Central memory CD4-positive, alpha-beta T cell (primary cell): Measurements from ENCODE around the gene MKRN1.
"Not testable (repeated sequence)": the region's sequence is repeated elsewhere in the genome, so short reads cannot be mapped to it uniquely, and the experiment has no call there.

ENCODE experiments used
- DNase-seq: peaks from one replicate; pipeline ENCODE4 v3.0.0; 2022

MKRN1 gene

DNA sequence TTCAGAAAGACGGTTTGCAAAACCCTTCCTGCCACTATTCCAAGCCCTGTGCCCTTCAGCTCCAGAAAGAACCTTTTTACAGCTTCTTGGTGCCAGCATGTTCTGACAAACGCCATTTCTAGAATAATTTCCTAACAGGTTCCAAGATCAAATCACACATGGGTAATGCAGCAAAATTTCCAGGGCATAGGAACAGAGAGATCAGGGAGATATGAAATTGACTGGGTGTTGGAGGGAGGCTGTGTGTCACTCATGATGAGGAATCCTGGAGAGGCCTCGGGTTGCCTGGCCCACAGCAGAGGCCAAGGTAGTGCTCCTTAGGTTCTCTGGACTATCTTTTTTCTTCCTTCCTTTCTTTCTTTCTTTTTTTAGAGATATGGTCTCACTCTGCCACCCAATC lies 45.9 kb downstream of the MKRN1 start:
- DNase-seq = no peak

DNA sequence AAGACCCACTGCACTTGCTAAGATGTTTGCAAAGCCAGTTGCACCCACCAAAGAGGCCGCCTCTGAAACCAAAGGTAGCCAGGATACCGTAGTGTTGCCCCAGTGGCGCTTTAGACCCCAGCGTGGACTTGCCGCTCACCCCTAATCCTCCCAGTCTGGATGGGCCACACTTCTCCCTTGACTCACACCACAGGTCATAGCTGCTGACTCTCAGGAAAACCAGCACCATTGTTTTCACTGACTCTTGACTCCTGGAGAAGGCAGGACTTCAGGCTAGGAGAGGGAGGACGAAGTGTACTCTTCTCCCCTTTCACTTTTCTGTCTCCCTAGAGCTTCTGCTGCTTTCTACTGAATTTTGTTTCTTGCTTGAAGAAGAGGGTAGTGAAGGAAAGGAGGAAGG lies 53.2 kb downstream of the MKRN1 start:
- DNase-seq = no peak

DNA sequence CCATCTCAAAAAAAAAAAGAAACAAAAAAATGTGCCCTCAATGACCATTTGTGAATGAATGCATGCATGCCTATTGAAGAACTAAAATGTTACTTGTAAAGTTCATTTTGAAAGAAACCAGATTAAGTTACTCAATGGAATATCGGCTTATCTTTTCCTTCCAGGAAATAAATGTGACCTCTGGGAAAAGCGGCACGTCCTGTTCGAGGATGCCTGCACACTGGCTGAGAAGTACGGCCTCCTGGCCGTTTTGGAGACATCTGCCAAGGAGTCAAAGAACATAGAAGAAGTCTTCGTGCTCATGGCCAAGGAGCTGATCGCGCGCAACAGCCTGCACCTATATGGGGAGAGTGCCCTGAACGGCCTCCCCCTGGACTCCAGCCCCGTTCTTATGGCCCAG lies 53.6 kb downstream of the MKRN1 start:
- DNase-seq = no peak

DNA sequence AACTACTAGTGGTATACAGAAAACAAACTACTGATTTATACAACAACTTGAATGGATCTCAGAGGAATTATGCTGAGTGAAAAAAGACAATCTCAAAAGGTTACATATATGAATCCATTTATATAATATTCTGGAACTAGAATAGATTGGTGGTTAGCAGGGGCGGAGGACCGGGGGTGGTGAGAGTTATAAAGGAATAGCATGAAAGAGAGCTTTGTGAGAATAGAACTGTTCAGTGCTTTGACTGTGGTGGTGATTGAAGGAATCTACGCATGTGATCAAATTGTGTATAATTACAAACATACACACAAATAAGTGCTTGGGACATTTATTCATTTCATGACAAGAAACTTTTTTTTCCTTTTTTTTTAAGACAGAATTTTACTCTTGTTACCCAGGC lies 55.8 kb downstream of the MKRN1 start:
- no peak for DNase-seq

DNA sequence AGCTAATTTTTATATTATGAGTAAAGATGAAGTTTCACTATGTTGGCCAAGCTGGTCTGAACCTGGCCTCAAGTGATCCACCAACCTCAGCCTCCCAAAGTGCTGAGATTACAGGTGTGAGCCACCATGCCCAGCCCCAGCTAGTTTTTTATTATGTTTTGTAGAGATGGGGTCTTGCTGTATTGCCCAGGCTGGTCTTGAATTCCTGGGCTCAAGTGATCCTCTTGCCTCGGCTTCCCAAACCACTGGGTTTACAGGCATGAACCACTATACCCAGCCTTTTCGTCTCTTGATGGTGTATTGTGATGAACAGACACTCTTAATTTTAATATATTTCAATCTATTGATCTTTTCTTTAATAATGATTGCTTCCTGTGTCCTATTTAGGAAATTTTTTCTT lies 57.8 kb downstream of the MKRN1 start:
- no peak for DNase-seq

DNA sequence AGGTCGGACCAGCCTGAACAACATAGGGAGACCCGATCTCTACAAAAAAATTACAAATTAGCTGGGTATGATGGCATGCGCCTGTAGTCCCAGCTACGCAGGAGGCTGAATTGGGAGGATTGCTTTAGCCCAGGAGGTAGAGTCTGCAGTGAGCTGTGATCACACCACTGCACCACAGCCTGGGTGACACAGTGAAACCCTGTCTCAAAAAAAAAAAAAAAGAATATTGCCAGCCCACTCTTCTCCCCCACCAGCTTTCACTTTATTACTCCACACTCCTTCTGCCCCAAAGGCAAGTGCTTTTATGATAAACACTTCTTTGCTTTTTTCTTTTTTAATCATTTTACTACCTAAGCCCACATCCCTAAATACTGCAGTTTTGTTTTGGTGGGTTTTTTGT lies 60.7 kb downstream of the MKRN1 start:
- DNase-seq = no peak

DNA sequence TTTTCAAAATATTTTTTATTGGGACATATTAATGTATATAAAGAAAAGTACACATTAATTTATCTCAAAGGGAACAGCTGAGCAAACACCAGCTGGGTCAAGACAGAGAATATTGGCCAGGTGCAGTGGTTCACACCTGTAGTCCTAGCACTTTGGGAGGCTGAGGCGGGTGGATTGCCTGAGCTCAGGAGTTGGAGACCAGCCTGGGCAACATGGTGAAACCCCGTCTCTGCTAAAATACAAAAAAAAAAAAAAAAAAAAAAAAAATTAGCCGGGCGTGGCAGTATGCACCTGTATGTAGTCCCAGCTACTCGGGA lies 61.2 kb downstream of the MKRN1 start:
- not testable (repeated sequence) for DNase-seq

DNA sequence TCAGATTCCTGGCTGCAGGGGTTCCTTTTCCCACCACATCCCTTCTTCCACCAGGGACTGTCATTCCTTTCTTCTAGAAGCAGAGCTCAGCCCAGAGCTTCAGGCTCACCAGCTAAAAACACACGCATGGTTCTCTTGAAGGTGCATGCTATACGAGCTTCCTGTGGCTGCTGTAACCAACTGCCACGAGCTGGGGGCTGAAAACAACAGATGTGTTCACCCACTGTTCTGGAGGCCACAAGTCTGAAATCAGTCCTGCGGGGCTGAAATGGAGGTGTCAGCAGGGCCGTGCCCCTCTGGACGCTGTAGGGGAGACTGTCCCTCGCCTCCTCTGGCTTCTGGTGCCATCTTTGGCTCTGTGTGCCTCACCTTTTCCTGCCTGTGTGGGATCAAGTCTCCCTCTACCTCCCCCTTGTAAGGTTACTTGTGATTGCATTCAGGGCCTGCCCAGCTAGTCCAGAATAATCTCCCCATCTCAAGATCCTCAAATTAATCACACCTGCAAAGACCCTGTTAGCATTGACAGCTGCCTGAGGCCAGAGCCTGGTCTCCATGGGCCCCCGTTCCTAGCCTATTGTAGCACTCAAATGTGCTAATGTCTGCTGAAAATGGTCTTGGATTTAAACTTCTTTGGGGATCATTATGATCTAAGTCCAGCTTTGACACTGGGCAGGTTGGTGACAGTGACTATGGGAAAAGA lies 61.7 kb downstream of the MKRN1 start:
- no peak for DNase-seq

DNA sequence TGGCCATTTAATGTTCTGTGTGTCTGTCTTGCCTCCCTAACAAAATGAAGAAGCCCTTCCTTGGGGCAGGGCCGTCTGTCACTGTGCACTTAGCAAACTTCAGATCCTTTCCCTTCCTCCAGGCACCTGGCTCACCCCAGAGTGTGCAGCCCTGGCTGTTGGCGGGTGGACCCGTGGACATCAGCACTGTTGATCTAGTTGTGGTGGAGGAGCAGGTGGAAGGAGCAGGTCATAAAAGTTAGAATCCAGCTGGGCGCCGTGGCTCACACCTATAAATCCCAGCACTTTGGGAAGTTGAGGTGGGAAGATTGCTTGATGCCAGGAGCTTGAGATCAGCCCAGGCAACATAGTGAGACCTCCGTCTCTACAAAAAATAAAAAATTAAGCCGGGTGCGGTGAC lies 62.7 kb downstream of the MKRN1 start:
- no peak for DNase-seq

DNA sequence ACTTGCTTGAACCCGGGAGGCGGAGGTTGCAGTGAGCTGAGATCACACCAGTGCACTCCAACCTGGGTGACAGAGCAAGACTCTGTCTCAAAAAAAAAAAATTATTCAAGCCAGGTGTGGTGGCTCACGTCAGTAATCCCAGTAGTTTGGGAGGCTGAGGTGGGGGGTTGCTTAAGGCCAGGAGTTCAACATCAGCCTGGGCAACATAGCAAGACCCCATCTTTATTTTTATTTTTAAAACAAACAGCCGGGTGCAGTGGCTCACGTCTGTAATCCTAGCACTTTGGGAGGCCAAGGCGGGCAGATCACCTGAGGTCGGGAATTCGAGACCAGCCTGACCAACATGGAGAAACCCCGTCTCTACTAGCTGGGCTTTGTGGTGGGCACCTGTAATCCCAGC lies 63.5 kb downstream of the MKRN1 start:
- not testable (repeated sequence) for DNase-seq

DNA sequence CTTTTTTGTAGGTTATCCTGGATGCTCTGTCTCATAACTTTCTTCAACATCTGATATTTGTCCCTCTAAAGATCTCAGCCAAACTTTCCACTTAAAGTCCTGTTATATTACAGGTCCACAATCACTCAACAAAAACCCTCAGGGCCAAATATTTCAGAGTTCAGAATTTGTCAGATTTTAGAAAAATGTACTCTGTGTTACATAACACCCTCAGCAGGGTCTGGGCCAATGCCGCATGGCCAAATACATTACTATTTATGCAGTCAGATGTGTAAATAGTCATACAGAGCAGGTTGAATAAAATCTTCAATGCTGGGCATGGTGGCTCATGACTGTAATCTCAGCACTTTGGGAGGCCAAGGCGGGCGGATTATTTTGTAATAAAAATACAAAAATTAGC lies 63.9 kb downstream of the MKRN1 start:
- no peak for DNase-seq

DNA sequence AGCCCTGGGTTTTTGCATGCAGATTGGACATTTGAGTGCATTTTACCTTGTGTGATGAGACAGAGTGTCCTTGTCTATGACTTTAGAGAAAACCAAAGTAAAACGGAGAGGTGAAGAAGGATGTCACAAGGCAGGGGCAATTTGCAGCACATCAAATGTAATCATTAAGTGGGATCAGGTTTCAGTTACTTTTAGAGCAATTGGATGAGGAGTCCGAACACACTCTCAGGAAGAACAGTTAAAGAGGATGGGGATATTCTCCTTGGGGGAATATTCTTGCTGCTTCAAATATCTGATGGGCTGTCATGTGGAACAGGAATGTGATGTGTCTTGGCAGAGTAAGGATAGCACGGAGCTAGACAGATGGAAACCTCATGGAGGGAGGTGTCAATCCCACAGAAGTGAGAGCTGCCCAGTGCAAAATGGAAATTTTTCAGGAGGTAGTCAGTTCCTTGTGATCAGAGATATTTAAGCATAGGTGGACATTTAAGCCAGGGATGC lies 74.7 kb downstream of the MKRN1 start:
- DNase-seq = no peak

DNA sequence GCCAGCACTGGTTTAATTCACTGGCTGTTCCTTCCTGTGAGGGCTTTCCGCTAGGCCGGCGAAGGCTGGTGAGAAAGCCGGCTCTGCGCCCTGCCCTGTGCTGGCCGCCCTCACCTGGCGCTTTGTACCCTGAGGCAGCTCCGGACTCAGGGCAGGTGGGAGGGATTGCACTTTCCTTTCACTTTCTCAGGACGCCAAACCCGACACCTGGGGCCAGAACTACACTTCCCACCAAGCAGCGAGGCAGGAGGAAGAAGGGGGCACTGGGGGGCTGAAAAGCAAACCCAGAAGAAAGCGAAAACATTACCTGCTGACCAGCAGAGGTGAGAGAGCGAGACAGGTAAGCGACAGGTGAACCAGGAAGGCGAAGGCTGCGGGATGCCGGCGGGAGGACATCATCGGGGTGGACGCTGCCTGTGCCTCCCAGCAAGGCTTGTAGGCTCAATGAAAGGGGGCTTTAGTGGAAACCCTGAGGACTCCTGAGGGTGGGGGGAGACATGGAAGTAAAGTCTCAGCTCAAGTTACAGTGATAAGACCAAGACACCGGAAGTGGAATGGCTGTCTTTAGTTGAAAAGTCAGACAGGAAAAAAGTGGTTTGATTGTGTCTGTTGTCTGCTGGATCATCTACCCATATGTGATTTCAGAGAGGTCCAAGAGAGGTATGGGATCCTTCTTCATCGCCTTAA lies 75.3 kb downstream of the MKRN1 start, which contains the start of gene RAB19:
TSS of gene RAB19 (plus strand) at position 181 of the 687 bp plus-strand sequence. CDS start 3,589 bp downstream, outside the sequence.
- peak; percentile 43 for DNase-seq
